ENCODE measurements around the gene NRN1.
"Not testable (repeated sequence)": the region's sequence is repeated elsewhere in the genome, so short reads cannot be mapped to it uniquely, and the experiment has no call there.

- not testable (repeated sequence) for TF ChIP-seq CTCF (IDR thresholded peaks at IDR 0.05); REST (IDR thresholded peaks at IDR 0.05; ENCODE audit: insufficient read depth in 1 of 2, low read depth in 2 of 2, low read length in 1 of 2)
Measured at GRCh38 chr6:6022841-6023240, 16.1 kb upstream of the NRN1 start.
